KMS-11 (cell line): ENCODE data around the gene EPHB1.

ENCODE experiments used
- H2AFZ ChIP-seq: fragments of 200-600 bp; sonication (generic); 2 replicates; pipeline ENCODE4 v1.6.1; 2016; ENCODE audit warnings: antibody characterized with exemption, mixed run types, low read depth
- H3K27ac ChIP-seq: fragments of 200-600 bp; sonication (generic); 2 replicates; pipeline ENCODE4 v1.6.1; 2016; ENCODE audit warnings: mild to moderate bottlenecking, mixed run types
- H3K27me3 ChIP-seq: fragments of 200-600 bp; sonication (generic); 2 replicates; pipeline ENCODE4 v1.6.1; 2017; ENCODE audit warnings: mild to moderate bottlenecking, low read depth, mixed run types, moderate library complexity; ENCODE audit not compliant: insufficient read depth
- H3K36me3 ChIP-seq: fragments of 200-600 bp; sonication (generic); 2 replicates; pipeline ENCODE4 v1.6.1; 2017; ENCODE audit warnings: mild to moderate bottlenecking, mixed run types; ENCODE audit not compliant: insufficient read depth
- H3K4me1 ChIP-seq: fragments of 200-600 bp; sonication (generic); 2 replicates; pipeline ENCODE4 v1.6.1; 2016; ENCODE audit warnings: mild to moderate bottlenecking, low read depth, mixed run types; ENCODE audit not compliant: poor library complexity, severe bottlenecking
- H3K4me2 ChIP-seq: fragments of 200-600 bp; sonication (generic); 2 replicates; pipeline ENCODE4 v1.7.0; 2016; ENCODE audit warnings: mild to moderate bottlenecking, mixed run types
- H3K4me3 ChIP-seq: fragments of 200-600 bp; sonication (generic); IDR thresholded peaks from 2 replicates; pipeline ENCODE4 v1.6.1; 2017; ENCODE audit warnings: low read depth, low read length, mixed read lengths; ENCODE audit not compliant: insufficient read depth
- H3K79me2 ChIP-seq: fragments of 200-600 bp; sonication (generic); 2 replicates; pipeline ENCODE4 v1.6.1; 2016; ENCODE audit warnings: low read depth, mixed run types; ENCODE audit not compliant: insufficient read depth
- H3K9ac ChIP-seq: fragments of 200-600 bp; sonication (generic); 2 replicates; pipeline ENCODE4 v1.6.1; 2016; ENCODE audit warnings: mild to moderate bottlenecking, mixed run types
- H4K20me1 ChIP-seq: fragments of 200-600 bp; sonication (generic); 2 replicates; pipeline ENCODE4 v1.6.1; 2016; ENCODE audit warnings: mild to moderate bottlenecking, mixed run types; ENCODE audit not compliant: insufficient read depth
- TF ChIP-seq, protein P1 (sequence below): fragments of 200-600 bp; sonication (generic); conservative IDR thresholded peaks from 2 replicates; pipeline ENCODE4 v1.6.1; 2017; ENCODE audit warnings: low read depth, mild to moderate bottlenecking, antibody characterized with exemption, low read length, moderate library complexity, mixed read lengths

Gene EPHB1

DNA sequence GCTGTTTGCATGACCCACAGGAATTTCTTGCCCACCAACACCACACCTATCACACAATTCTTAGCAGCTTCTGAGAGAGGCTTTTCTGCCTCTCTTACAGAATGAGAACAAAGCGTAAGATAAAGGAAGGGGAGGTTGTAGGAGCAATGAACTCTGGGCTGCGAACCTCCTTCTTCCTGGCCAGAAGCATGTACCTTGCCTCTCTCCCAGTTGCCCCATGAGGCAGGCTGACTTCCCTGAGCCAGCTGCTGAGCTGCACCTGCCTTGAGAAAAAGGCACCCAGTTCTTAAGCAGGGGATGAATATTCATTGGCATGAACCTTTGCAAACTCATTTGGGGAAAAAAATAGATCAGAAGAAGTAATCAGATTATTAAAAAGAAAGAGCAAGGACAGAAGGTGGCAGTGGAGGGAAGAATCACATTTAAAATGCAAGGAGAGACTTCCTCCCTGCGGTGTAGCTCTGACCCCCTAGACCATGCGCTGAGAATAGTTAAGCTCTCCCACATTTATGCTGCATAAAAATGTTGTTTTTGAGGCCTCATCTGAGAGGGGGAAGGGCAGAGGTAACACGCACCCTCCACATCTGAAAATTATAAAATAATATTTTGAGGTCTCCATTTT lies 304.8 kb downstream of the EPHB1 start:
- no peaks in the 10 kb centered on the region for H3K79me2 ChIP-seq
- no peaks in the 10 kb centered on the region for H3K36me3 ChIP-seq
- H2AFZ ChIP-seq: no peak overlapping the region
- no peak overlapping the region for H3K27ac ChIP-seq
- H3K27me3 ChIP-seq: no peaks in the 10 kb centered on the region
- no peak overlapping the region for H3K4me3 ChIP-seq
- no peak overlapping the region for H3K9ac ChIP-seq
- no peak overlapping the region for H3K4me2 ChIP-seq
- no peaks in the 10 kb centered on the region for H3K4me1 ChIP-seq
- TF ChIP-seq, protein P1, sequence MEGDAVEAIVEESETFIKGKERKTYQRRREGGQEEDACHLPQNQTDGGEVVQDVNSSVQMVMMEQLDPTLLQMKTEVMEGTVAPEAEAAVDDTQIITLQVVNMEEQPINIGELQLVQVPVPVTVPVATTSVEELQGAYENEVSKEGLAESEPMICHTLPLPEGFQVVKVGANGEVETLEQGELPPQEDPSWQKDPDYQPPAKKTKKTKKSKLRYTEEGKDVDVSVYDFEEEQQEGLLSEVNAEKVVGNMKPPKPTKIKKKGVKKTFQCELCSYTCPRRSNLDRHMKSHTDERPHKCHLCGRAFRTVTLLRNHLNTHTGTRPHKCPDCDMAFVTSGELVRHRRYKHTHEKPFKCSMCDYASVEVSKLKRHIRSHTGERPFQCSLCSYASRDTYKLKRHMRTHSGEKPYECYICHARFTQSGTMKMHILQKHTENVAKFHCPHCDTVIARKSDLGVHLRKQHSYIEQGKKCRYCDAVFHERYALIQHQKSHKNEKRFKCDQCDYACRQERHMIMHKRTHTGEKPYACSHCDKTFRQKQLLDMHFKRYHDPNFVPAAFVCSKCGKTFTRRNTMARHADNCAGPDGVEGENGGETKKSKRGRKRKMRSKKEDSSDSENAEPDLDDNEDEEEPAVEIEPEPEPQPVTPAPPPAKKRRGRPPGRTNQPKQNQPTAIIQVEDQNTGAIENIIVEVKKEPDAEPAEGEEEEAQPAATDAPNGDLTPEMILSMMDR: no peak
- H4K20me1 ChIP-seq: no peaks in the 10 kb centered on the region

DNA sequence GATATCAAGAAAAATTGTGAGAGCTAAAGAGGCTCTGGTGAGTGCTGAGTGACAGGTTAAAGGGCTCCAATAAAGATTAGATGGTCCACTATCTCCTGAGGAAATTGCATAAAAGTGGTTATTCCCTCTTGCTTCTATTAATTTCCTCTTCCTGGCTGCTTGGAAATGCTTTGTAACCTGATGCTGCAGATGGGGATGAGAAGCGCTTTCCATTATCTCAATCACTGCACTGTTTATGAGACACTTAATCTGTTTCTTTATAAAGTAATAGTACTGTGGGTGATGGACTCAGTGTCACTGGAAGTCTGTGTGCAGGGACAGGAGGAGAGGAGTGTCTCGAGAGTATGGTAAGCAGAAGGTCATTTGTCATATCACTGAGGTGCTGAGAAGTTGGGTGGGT lies 305.3 kb downstream of the EPHB1 start:
- Histone ChIP-seq H3K36me3 (no peaks in the 10 kb centered on the region), H3K9ac (no peak overlapping the region), H2AFZ (no peak overlapping the region), H3K4me3 (no peak overlapping the region), H4K20me1 (no peaks in the 10 kb centered on the region), H3K27me3 (no peaks in the 10 kb centered on the region), H3K4me1 (no peaks in the 10 kb centered on the region), H3K4me2 (no peak overlapping the region), H3K27ac (no peak overlapping the region), H3K79me2 (no peaks in the 10 kb centered on the region)
- TF ChIP-seq, protein P1: no peak

DNA sequence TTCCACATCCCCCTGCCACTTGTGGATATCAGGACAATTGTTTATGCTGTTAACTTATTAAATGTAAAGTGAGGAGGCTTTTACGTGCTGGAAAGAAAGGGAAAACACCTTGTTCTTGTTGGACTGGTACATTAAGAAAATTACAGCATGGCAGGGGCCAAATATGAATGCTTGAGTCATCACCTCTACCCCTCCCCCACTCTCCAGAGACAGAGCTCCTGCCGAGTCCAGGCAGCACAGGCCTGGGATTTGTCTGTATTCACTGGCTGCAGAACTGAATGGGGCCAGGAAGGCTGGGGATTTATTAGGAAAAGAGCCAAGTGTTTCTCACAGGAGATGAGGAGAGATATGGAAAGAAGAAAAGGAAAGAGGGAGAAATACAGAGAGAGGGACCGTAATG lies 308.9 kb downstream of the EPHB1 start:
- Histone ChIP-seq H3K4me3 (no peak overlapping the region), H3K79me2 (no peaks in the 10 kb centered on the region), H3K36me3 (no peaks in the 10 kb centered on the region), H3K27me3 (no peaks in the 10 kb centered on the region), H3K27ac (no peak overlapping the region), H3K4me1 (no peaks in the 10 kb centered on the region), H3K4me2 (no peak overlapping the region), H3K9ac (no peak overlapping the region), H2AFZ (no peak overlapping the region), H4K20me1 (no peaks in the 10 kb centered on the region)
- TF ChIP-seq, protein P1: no peak

DNA sequence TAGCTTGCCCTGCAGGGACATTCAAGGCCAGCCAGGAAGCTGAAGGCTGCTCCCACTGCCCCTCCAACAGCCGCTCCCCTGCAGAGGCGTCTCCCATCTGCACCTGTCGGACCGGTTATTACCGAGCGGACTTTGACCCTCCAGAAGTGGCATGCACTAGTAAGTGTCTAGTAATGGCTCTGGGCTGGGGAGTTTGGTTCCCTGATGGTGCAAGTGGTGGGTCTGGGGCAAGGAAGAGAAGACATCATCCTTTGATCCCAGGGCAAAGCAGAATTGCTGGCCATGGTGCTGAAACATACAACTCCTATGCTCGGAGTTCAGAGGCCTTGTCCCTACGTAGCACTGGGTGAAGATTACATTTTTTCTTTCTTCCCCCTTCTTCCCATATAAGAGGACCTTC lies 311.4 kb downstream of the EPHB1 start:
- no peak overlapping the region for H3K27ac ChIP-seq
- H2AFZ ChIP-seq: no peak overlapping the region
- no peaks in the 10 kb centered on the region for H3K36me3 ChIP-seq
- H3K4me2 ChIP-seq: no peak overlapping the region
- no peaks in the 10 kb centered on the region for H3K27me3 ChIP-seq
- H3K9ac ChIP-seq: no peak overlapping the region
- H3K4me3 ChIP-seq: no peak overlapping the region
- no peaks in the 10 kb centered on the region for H3K4me1 ChIP-seq
- no peaks in the 10 kb centered on the region for H3K79me2 ChIP-seq
- no peaks in the 10 kb centered on the region for H4K20me1 ChIP-seq
- TF ChIP-seq, protein P1: no peak
